GM19467 (cell line): ENCODE results near the gene RSBN1L.
"Not testable (repeated sequence)": the region's sequence is repeated elsewhere in the genome, so short reads cannot be mapped to it uniquely, and the experiment has no call there.

Source experiments
- ATAC-seq: cut with Tn5 transposase; IDR thresholded peaks from one replicate; pipeline ENCODE4 v1.9.1; 2021; ENCODE audit warnings: mild to moderate bottlenecking, moderate library complexity; ENCODE audit not compliant: unreplicated experiment

The RSBN1L gene

GRCh38 chr7:77765481-77765880 lies 69.2 kb downstream of the RSBN1L start:
- no peak for ATAC-seq

- no peak for ATAC-seq
Measured at GRCh38 chr7:77765906-77766800, 69.9 kb downstream of the RSBN1L start.

GRCh38 chr7:77766801-77767605 lies 70.7 kb downstream of the RSBN1L start:
- no peak for ATAC-seq

- ATAC-seq: no peak
Measured at GRCh38 chr7:77770316-77770715, 74.1 kb downstream of the RSBN1L start.

- ATAC-seq: no peak
Measured at GRCh38 chr7:77771901-77772300, 75.6 kb downstream of the RSBN1L start.

- no peak for ATAC-seq
Measured at GRCh38 chr7:77778535-77778934, 82.3 kb downstream of the RSBN1L start.

- no peak for ATAC-seq
Measured at GRCh38 chr7:77782383-77782782, 86.1 kb downstream of the RSBN1L start.

GRCh38 chr7:77783111-77783510 lies 86.9 kb downstream of the RSBN1L start:
- no peak for ATAC-seq

GRCh38 chr7:77783545-77783944 lies 87.3 kb downstream of the RSBN1L start:
- ATAC-seq: no peak

- not testable (repeated sequence) for ATAC-seq
Measured at GRCh38 chr7:77784426-77784825, 88.2 kb downstream of the RSBN1L start.

GRCh38 chr7:77786018-77786417 lies 89.8 kb downstream of the RSBN1L start:
- no peak for ATAC-seq

- ATAC-seq: no peak
Measured at GRCh38 chr7:77786741-77787140, 90.5 kb downstream of the RSBN1L start.

- no peak for ATAC-seq
Measured at GRCh38 chr7:77788327-77788902, 92.2 kb downstream of the RSBN1L start.

- no peak for ATAC-seq
Measured at GRCh38 chr7:77791336-77791735, 95.1 kb downstream of the RSBN1L start.

- ATAC-seq: no peak
Measured at GRCh38 chr7:77791956-77792355, 95.7 kb downstream of the RSBN1L start.

GRCh38 chr7:77794000-77794399 lies 97.7 kb downstream of the RSBN1L start:
- ATAC-seq: no peak

- ATAC-seq: no peak
Measured at GRCh38 chr7:77796109-77796508, 99.8 kb downstream of the RSBN1L start.

GRCh38 chr7:77796960-77797359 lies 100.7 kb downstream of the RSBN1L start:
- ATAC-seq: no peak

- ATAC-seq: peak; percentile 27
Measured at GRCh38 chr7:77797734-77798393, 101.6 kb downstream of the RSBN1L start.

GRCh38 chr7:77798394-77799077 lies 102.3 kb downstream of the RSBN1L start, which contains the start of the genes PHTF2 and TMEM60:
Gene PHTF2, plus strand, starts transcription at chr7:77798773.
Gene TMEM60, minus strand, starts transcription at chr7:77798434. Its CDS starts 4,061 bp downstream, at chr7:77794373.
- peak; percentile 90 for ATAC-seq
